ENCODE measurements around the gene EFCAB9.

EFCAB9 gene

GRCh38 chr5:172165465-172165864, 28.5 kb upstream of the EFCAB9 start:
- no peak for DNase-seq (ENCODE audit: low read depth, low spot score)

- DNase-seq (ENCODE audit: low read depth, low spot score): no peak
Observed at GRCh38 chr5:172166030-172166826, 27.7 kb upstream of the EFCAB9 start.

GRCh38 chr5:172167895-172168294, 26.1 kb upstream of the EFCAB9 start:
- no peak for DNase-seq (ENCODE audit: low read depth, low spot score)

GRCh38 chr5:172168311-172168710, 25.7 kb upstream of the EFCAB9 start:
- DNase-seq (ENCODE audit: low read depth, low spot score): no peak

GRCh38 chr5:172169216-172169615, 24.8 kb upstream of the EFCAB9 start:
- DNase-seq (ENCODE audit: low read depth, low spot score): no peak

- DNase-seq (ENCODE audit: low read depth, low spot score): no peak
Observed at GRCh38 chr5:172170251-172170701, 23.7 kb upstream of the EFCAB9 start.

- DNase-seq (ENCODE audit: low read depth, low spot score): no peak
Observed at GRCh38 chr5:172171118-172171517, 22.9 kb upstream of the EFCAB9 start.

- no peak for DNase-seq (ENCODE audit: low read depth, low spot score)
Observed at GRCh38 chr5:172172912-172173563, 20.9 kb upstream of the EFCAB9 start.

GRCh38 chr5:172173564-172174153, 20.3 kb upstream of the EFCAB9 start:
- DNase-seq (ENCODE audit: low read depth, low spot score): no peak

GRCh38 chr5:172175263-172175719, 18.7 kb upstream of the EFCAB9 start:
- no peak for DNase-seq (ENCODE audit: low read depth, low spot score)

- no peak for DNase-seq (ENCODE audit: low read depth, low spot score)
Observed at GRCh38 chr5:172177176-172177575, 16.8 kb upstream of the EFCAB9 start.

- no peak for DNase-seq (ENCODE audit: low read depth, low spot score)
Observed at GRCh38 chr5:172178301-172178987, 15.5 kb upstream of the EFCAB9 start.

GRCh38 chr5:172178991-172179989, 14.7 kb upstream of the EFCAB9 start:
- DNase-seq (ENCODE audit: low read depth, low spot score): no peak

GRCh38 chr5:172180936-172181335, 13.0 kb upstream of the EFCAB9 start:
- no peak for DNase-seq (ENCODE audit: low read depth, low spot score)

- DNase-seq (ENCODE audit: low read depth, low spot score): no peak
Observed at GRCh38 chr5:172182291-172182690, 11.7 kb upstream of the EFCAB9 start.

- DNase-seq (ENCODE audit: low read depth, low spot score): no peak
Observed at GRCh38 chr5:172183881-172184280, 10.1 kb upstream of the EFCAB9 start.

GRCh38 chr5:172185096-172185461, 8.9 kb upstream of the EFCAB9 start:
- DNase-seq (ENCODE audit: low read depth, low spot score): no peak

GRCh38 chr5:172186114-172186695, 7.8 kb upstream of the EFCAB9 start:
- no peak for DNase-seq (ENCODE audit: low read depth, low spot score)

- DNase-seq (ENCODE audit: low read depth, low spot score): no peak
Observed at GRCh38 chr5:172187118-172188032, 6.6 kb upstream of the EFCAB9 start.
